Colonic mucosa (tissue), 4 donors: Measurements from ENCODE around the gene FKTN. TPM values are rescaled to one million over a fixed set of nuclear protein-coding genes. Genes with fewer than 3 reads are reported as not detected.

Experiments used
- DNase-seq: peaks from one replicate; pipeline ENCODE4 v3.0.0-alpha.2; 2020
- H3K27ac ChIP-seq: fragments of 200-600 bp; one replicate; pipeline ENCODE4 v1.8.0; 2021
- H3K27me3 ChIP-seq: fragments of 200-600 bp; one replicate; pipeline ENCODE4 v1.8.0; 2021
- H3K36me3 ChIP-seq: fragments of 200-600 bp; one replicate; pipeline ENCODE4 v1.8.0; 2021
- H3K4me1 ChIP-seq: fragments of 200-600 bp; one replicate; pipeline ENCODE4 v1.8.0; 2021; ENCODE audit warnings: mild to moderate bottlenecking
- H3K4me3 ChIP-seq: fragments of 200-600 bp; one replicate; pipeline ENCODE4 v1.8.0; 2021
- H3K9ac ChIP-seq, 2 donors: one replicate each; pipeline ENCODE4 v1.7.0; 2013; ENCODE audit warnings: control low read depth in 2 of 2, low read depth in 2 of 2, low read length in 2 of 2
- H3K9me3 ChIP-seq: fragments of 200-600 bp; one replicate; pipeline ENCODE4 v1.8.0; 2021
- CTCF ChIP-seq: fragments of 200-600 bp; IDR thresholded peaks from one replicate; pipeline ENCODE4 v1.8.0; 2022; ENCODE audit warnings: antibody characterized with exemption, mild to moderate bottlenecking
- intact Hi-C: fragments of 100-400 bp; cut with DNase I; formaldehyde crosslinking; loops from one replicate; pipeline ENCODE4 v1.14.1; 2022
- total RNA-seq, 2 donors: library from RNA; stranded (reverse); fragmentation: NEBNext Ultra II Directional in 1 of 2; extraction: Animal tissue kit (Norgen Biotek cat#: 25700) in 1 of 2; gene quantifications; one replicate each; pipeline ENCODE4 v1.2.1, GENCODE V29; 2021
- donor health status: healthy.
- donor health status: DM: no; HTN: no; CAD: no.
- donor health status: DM: no; HTN: no; CAD: no.

FKTN gene
- total RNA-seq, 2 donors from 2014 or later, result 12.3 to 18.8 TPM

- no peaks in the 10 kb centered on the region for H3K27me3 ChIP-seq
- no peak overlapping the region for H3K27ac ChIP-seq
- intact Hi-C loops, result no loop called here
- H3K4me3 ChIP-seq, result no peak overlapping the region
- H3K36me3 ChIP-seq, result no peaks in the 10 kb centered on the region
- H3K9me3 ChIP-seq, result no peaks in the 10 kb centered on the region
- no peak for TF ChIP-seq CTCF
- no peaks in the 10 kb centered on the region for H3K4me1 ChIP-seq
- DNase-seq, result no peak
- H3K9ac ChIP-seq, result no peak overlapping the region
These were observed 67.2 kb downstream of the FKTN start for GRCh38 chr9:105625088-105625487.

- H3K36me3 ChIP-seq, result no peaks in the 10 kb centered on the region
- no peaks in the 10 kb centered on the region for H3K27me3 ChIP-seq
- TF ChIP-seq CTCF, result no peak
- no peaks in the 10 kb centered on the region for H3K9me3 ChIP-seq
- no peaks in the 10 kb centered on the region for H3K4me1 ChIP-seq
- intact Hi-C loops, result no loop called here
- no peak overlapping the region for H3K4me3 ChIP-seq
- no peak overlapping the region for H3K27ac ChIP-seq
- H3K9ac ChIP-seq, result no peak overlapping the region
- no peak for DNase-seq
These were observed 74.9 kb downstream of the FKTN start for GRCh38 chr9:105632807-105633206.

- Histone ChIP-seq H3K36me3 (no peaks in the 10 kb centered on the region), H3K27ac (no peak overlapping the region), H3K27me3 (no peaks in the 10 kb centered on the region), H3K4me1 (no peaks in the 10 kb centered on the region), H3K9me3 (no peaks in the 10 kb centered on the region), H3K4me3 (no peak overlapping the region), H3K9ac (no peak overlapping the region)
- no peak for TF ChIP-seq CTCF
- no peak for DNase-seq
- intact Hi-C loops, result no loop called here
These were observed 75.5 kb downstream of the FKTN start for GRCh38 chr9:105633411-105633810.

- TF ChIP-seq CTCF, result no peak
- no peak for DNase-seq
- Histone ChIP-seq H3K36me3 (no peaks in the 10 kb centered on the region), H3K9ac (no peak overlapping the region), H3K27me3 (no peaks in the 10 kb centered on the region), H3K4me1 (no peaks in the 10 kb centered on the region), H3K9me3 (no peaks in the 10 kb centered on the region), H3K4me3 (no peak overlapping the region), H3K27ac (no peak overlapping the region)
- intact Hi-C loops, result no loop called here
These were observed 78.4 kb downstream of the FKTN start for GRCh38 chr9:105636331-105636730.

- Histone ChIP-seq H3K9me3 (no peaks in the 10 kb centered on the region), H3K27me3 (no peaks in the 10 kb centered on the region), H3K27ac (no peak overlapping the region), H3K4me1 (no peaks in the 10 kb centered on the region), H3K9ac (no peak overlapping the region), H3K36me3 (no peaks in the 10 kb centered on the region), H3K4me3 (no peak overlapping the region)
- intact Hi-C loops, result no loop called here
- TF ChIP-seq CTCF, result peak; percentile 43
- no peak for DNase-seq
These were observed 80.0 kb downstream of the FKTN start for GRCh38 chr9:105637787-105638395.
